ENCODE results near the gene ATP2A1. TPM values are rescaled to one million over a fixed set of nuclear protein-coding genes. Genes with fewer than 3 reads are reported as not detected.
A peak's percentile ranks its signal among the peaks of the same experiment; 100 is the strongest.
"Not testable (repeated sequence)": the region's sequence is repeated elsewhere in the genome, so short reads cannot be mapped to it uniquely, and the experiment has no call there.

ATP2A1 gene
- total and polyA plus RNA-seq, 2 experiments from 2014 or later: 0.09 to 0.11 TPM

- WGBS, 2 experiments (ENCODE audit: low coverage in 1 of 2, low lambda C conversion rate in 2 of 2, missing lambda C conversion rate in 2 of 2): 5 to 11% methylated on average over 9 to 11 of the region's 11 CpGs
- no peaks in the 10 kb centered on the region for H3K9me2 ChIP-seq (ENCODE audit: insufficient read depth)
- H3K4me2 ChIP-seq (ENCODE audit: unreplicated experiment): peak overlapping the region; percentile 73
- H2AFZ ChIP-seq: peak overlapping the region; percentile 88
- H3F3A ChIP-seq (ENCODE audit: insufficient read depth): no peaks in the 10 kb centered on the region
- peak overlapping the region; percentile 75 for H3K4me3 ChIP-seq
- DNase-seq: no peak
- in situ Hi-C loops (cut with MboI): no loop called here
- H3K27me3 ChIP-seq (replicated peaks; ENCODE audit: insufficient read depth): no peaks in the 10 kb centered on the region
- no peaks in the 10 kb centered on the region for H3K36me3 ChIP-seq (ENCODE audit: low read depth)
- no peak overlapping the region for H3K27ac ChIP-seq
- H3K9me3 ChIP-seq (ENCODE audit: low read depth): no peaks in the 10 kb centered on the region
- peaks cover 4% of the 10 kb centered on the region; the same call in 1 of the 2 replicates for H3K4me1 ChIP-seq (ENCODE audit: insufficient read depth)
- no peak for TF ChIP-seq EZH2phosphoT487 (IDR thresholded peaks at IDR 0.05; ENCODE audit: insufficient read depth, low read depth)
- peak overlapping the region; percentile 21; the same call in 1 of the 2 replicates for H3K9ac ChIP-seq
- no peaks in the 10 kb centered on the region for H4K20me1 ChIP-seq (ENCODE audit: insufficient read depth)
- H3K79me2 ChIP-seq (ENCODE audit: insufficient read depth): no peaks in the 10 kb centered on the region
Observed at GRCh38 chr16:28880589-28880915, 2.3 kb downstream of the ATP2A1 start.

DNA sequence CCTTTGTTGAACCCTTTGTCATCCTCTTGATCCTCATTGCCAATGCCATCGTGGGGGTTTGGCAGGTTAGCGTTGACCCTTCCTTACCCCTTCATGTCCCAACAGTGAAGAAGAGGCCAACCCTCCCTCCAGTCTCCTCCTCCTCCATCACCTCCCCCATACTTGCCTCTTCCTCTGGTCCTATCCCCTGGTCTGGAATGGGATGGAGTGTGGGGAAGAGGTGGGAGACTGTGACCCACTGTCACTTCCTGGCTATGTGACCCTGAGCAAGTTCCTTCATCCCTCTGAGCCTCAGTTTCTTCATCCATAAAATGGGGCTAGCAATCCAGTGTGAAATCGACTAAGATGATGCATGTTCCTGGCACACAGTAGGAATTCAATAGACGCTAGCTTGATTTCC is 2.7 kb downstream of the ATP2A1 start:
- no peaks in the 10 kb centered on the region for H3K36me3 ChIP-seq (ENCODE audit: low read depth)
- H3F3A ChIP-seq (ENCODE audit: insufficient read depth): no peaks in the 10 kb centered on the region
- H4K20me1 ChIP-seq (ENCODE audit: insufficient read depth): no peaks in the 10 kb centered on the region
- no peak overlapping the region for H2AFZ ChIP-seq
- H3K9ac ChIP-seq: no peak overlapping the region
- H3K79me2 ChIP-seq (ENCODE audit: insufficient read depth): no peaks in the 10 kb centered on the region
- no peak for DNase-seq
- no peak overlapping the region for H3K4me3 ChIP-seq
- in situ Hi-C loops (cut with MboI): no loop called here
- H3K9me2 ChIP-seq (ENCODE audit: insufficient read depth): no peaks in the 10 kb centered on the region
- no peaks in the 10 kb centered on the region for H3K9me3 ChIP-seq (ENCODE audit: low read depth)
- TF ChIP-seq EZH2phosphoT487 (IDR thresholded peaks at IDR 0.05; ENCODE audit: insufficient read depth, low read depth) (no peak), EZH2 (IDR thresholded peaks at IDR 0.05; ENCODE audit: insufficient read depth, poor library complexity, severe bottlenecking) (no peak)
- H3K27me3 ChIP-seq (replicated peaks; ENCODE audit: insufficient read depth): no peaks in the 10 kb centered on the region
- peaks cover 4% of the 10 kb centered on the region; the same call in 1 of the 2 replicates for H3K4me1 ChIP-seq (ENCODE audit: insufficient read depth)
- no peak overlapping the region for H3K4me2 ChIP-seq (ENCODE audit: unreplicated experiment)
- 51 to 69% methylated on average over 3 to 4 of the region's 4 CpGs for WGBS, 2 experiments (ENCODE audit: low coverage in 1 of 2, low lambda C conversion rate in 2 of 2, missing lambda C conversion rate in 2 of 2)
- no peak overlapping the region for H3K27ac ChIP-seq

- H3K4me2 ChIP-seq (ENCODE audit: unreplicated experiment); DNase-seq; H3K27ac ChIP-seq; H3K9me3 ChIP-seq (ENCODE audit: low read depth); H3K27me3 ChIP-seq (replicated peaks; ENCODE audit: insufficient read depth); H3K4me1 ChIP-seq (ENCODE audit: insufficient read depth); H3K9me2 ChIP-seq (ENCODE audit: insufficient read depth); H2AFZ ChIP-seq; in situ Hi-C loops (cut with MboI); H3K4me3 ChIP-seq; H3K36me3 ChIP-seq (ENCODE audit: low read depth); H3K79me2 ChIP-seq (ENCODE audit: insufficient read depth); H3F3A ChIP-seq (ENCODE audit: insufficient read depth); H4K20me1 ChIP-seq (ENCODE audit: insufficient read depth); H3K9ac ChIP-seq: not testable (repeated sequence)
- WGBS, 2 experiments (ENCODE audit: low coverage in 1 of 2, low lambda C conversion rate in 2 of 2, missing lambda C conversion rate in 2 of 2): 89 to 94% methylated on average over 4 of the region's 4 CpGs
Observed at GRCh38 chr16:28881565-28881964, 3.3 kb downstream of the ATP2A1 start.

- no peak overlapping the region for H3K9ac ChIP-seq
- H3K36me3 ChIP-seq (ENCODE audit: low read depth): no peaks in the 10 kb centered on the region
- no peak for TF ChIP-seq EZH2 (IDR thresholded peaks at IDR 0.05; ENCODE audit: insufficient read depth, poor library complexity, severe bottlenecking)
- no peak for TF ChIP-seq EZH2phosphoT487 (IDR thresholded peaks at IDR 0.05; ENCODE audit: insufficient read depth, low read depth)
- no peaks in the 10 kb centered on the region for H3F3A ChIP-seq (ENCODE audit: insufficient read depth)
- no peak overlapping the region for H3K27ac ChIP-seq
- no peaks in the 10 kb centered on the region for H3K79me2 ChIP-seq (ENCODE audit: insufficient read depth)
- no peak overlapping the region for H3K4me2 ChIP-seq (ENCODE audit: unreplicated experiment)
- H3K9me2 ChIP-seq (ENCODE audit: insufficient read depth): no peaks in the 10 kb centered on the region
- no peaks in the 10 kb centered on the region for H3K27me3 ChIP-seq (replicated peaks; ENCODE audit: insufficient read depth)
- H4K20me1 ChIP-seq (ENCODE audit: insufficient read depth): no peaks in the 10 kb centered on the region
- H3K4me1 ChIP-seq (ENCODE audit: insufficient read depth): peaks cover 4% of the 10 kb centered on the region; the same call in 1 of the 2 replicates
- 32 to 37% methylated on average over 17 to 21 of the region's 24 CpGs for WGBS, 2 experiments (ENCODE audit: low coverage in 1 of 2, low lambda C conversion rate in 2 of 2, missing lambda C conversion rate in 2 of 2)
- no peaks in the 10 kb centered on the region for H3K9me3 ChIP-seq (ENCODE audit: low read depth)
- no peak overlapping the region for H3K4me3 ChIP-seq
- DNase-seq: no peak
- no peak overlapping the region for H2AFZ ChIP-seq
- in situ Hi-C loops (cut with MboI): no loop called here
Observed at GRCh38 chr16:28882551-28883160, 4.4 kb downstream of the ATP2A1 start.

Data from GM23248 (cell line).